G401.6 (cell line): ENCODE data around the gene DLG1.

ENCODE experiments used
- FAIRE-seq: peaks from 2 replicates; lab custom pipeline; 2012; peaks lifted over from hg19 to GRCh38; lab: Jason Lieb, UNC

The DLG1 gene

GRCh38 chr3:197298341-197298944 lies at the start of gene DLG1:
Gene DLG1, minus strand, starts transcription at chr3:197298612. Its CDS starts 1,408 bp downstream, at chr3:197297204.
- FAIRE-seq: peak; percentile 61

GRCh38 chr3:197348014-197348413 lies 49.6 kb upstream of the DLG1 start:
- FAIRE-seq: no peak

- no peak for FAIRE-seq
These were observed 47.0 kb upstream of the DLG1 start for GRCh38 chr3:197345390-197345789.

GRCh38 chr3:197344582-197345318 lies 46.3 kb upstream of the DLG1 start:
- FAIRE-seq: no peak

GRCh38 chr3:197343656-197344408 lies 45.4 kb upstream of the DLG1 start:
- no peak for FAIRE-seq

GRCh38 chr3:197343111-197343510 lies 44.7 kb upstream of the DLG1 start:
- FAIRE-seq: no peak

- FAIRE-seq: no peak
These were observed 42.1 kb upstream of the DLG1 start for GRCh38 chr3:197340521-197340871.

GRCh38 chr3:197339841-197340520 lies 41.6 kb upstream of the DLG1 start:
- FAIRE-seq: no peak

GRCh38 chr3:197338586-197338985 lies 40.2 kb upstream of the DLG1 start:
- no peak for FAIRE-seq

- no peak for FAIRE-seq
These were observed 39.2 kb upstream of the DLG1 start for GRCh38 chr3:197337656-197338055.

GRCh38 chr3:197337214-197337613 lies 38.8 kb upstream of the DLG1 start:
- FAIRE-seq: no peak

- FAIRE-seq: no peak
These were observed 37.9 kb upstream of the DLG1 start for GRCh38 chr3:197336348-197336747.

GRCh38 chr3:197335428-197336132 lies 37.2 kb upstream of the DLG1 start:
- no peak for FAIRE-seq

- FAIRE-seq: no peak
These were observed 35.7 kb upstream of the DLG1 start for GRCh38 chr3:197333901-197334639.

GRCh38 chr3:197331131-197331530 lies 32.7 kb upstream of the DLG1 start:
- FAIRE-seq: no peak

GRCh38 chr3:197329382-197329781 lies 31.0 kb upstream of the DLG1 start:
- FAIRE-seq: no peak

- no peak for FAIRE-seq
These were observed 29.8 kb upstream of the DLG1 start for GRCh38 chr3:197328198-197328597.

- FAIRE-seq: no peak
These were observed 29.3 kb upstream of the DLG1 start for GRCh38 chr3:197327701-197328100.

GRCh38 chr3:197325773-197326172 lies 27.4 kb upstream of the DLG1 start:
- no peak for FAIRE-seq

GRCh38 chr3:197322149-197322548 lies 23.7 kb upstream of the DLG1 start:
- FAIRE-seq: no peak

GRCh38 chr3:197320582-197320981 lies 22.2 kb upstream of the DLG1 start:
- no peak for FAIRE-seq
